CD14-positive monocyte (primary cell): ENCODE results near the gene BTBD7. TPM values are rescaled to one million over a fixed set of nuclear protein-coding genes. Genes with fewer than 3 reads are reported as not detected.

Experiments
- DNase-seq, 3 donors: peaks; one replicate each; pipeline ENCODE4 v3.0.0-alpha.2; 2011 to 2022
- H2AFZ ChIP-seq: 2 replicates; pipeline ENCODE4 v1.6.0; 2012; ENCODE audit warnings: mild to moderate bottlenecking, low read depth, low read length, inconsistent platforms; ENCODE audit not compliant: insufficient read depth, poor library complexity, severe bottlenecking
- H3K27ac ChIP-seq, 2 donors: 1 replicate in 1 of 2; 2 replicates in 1 of 2; pipeline ENCODE4 v1.5.1; 2012 to 2013; ENCODE audit warnings: low read length in 2 of 2, control low read depth in 1 of 2, inconsistent platforms in 1 of 2, low read depth in 1 of 2, mild to moderate bottlenecking in 1 of 2
- H3K27me3 ChIP-seq, 2 donors: one replicate each; pipeline versions ENCODE4 v1.6.0 to v1.6.1; 2011 to 2013; ENCODE audit warnings: low read length in 2 of 2; ENCODE audit not compliant: control insufficient read depth in 2 of 2, insufficient read depth in 2 of 2
- H3K36me3 ChIP-seq, 2 donors: replicated peaks in 1 of 2; 1 replicate in 1 of 2; 2 replicates in 1 of 2; pipeline versions ENCODE4 v1.5.1 to v1.6.1; 2012 to 2013; ENCODE audit warnings: low read length in 2 of 2, control low read depth in 1 of 2, inconsistent platforms in 1 of 2, mild to moderate bottlenecking in 1 of 2; ENCODE audit not compliant: insufficient read depth in 2 of 2, control insufficient read depth in 1 of 2
- H3K4me1 ChIP-seq, 2 donors: 1 replicate in 1 of 2; 2 replicates in 1 of 2; pipeline versions ENCODE4 v1.5.1 to v1.6.1; 2012 to 2013; ENCODE audit warnings: low read length in 2 of 2, control low read depth in 1 of 2, inconsistent platforms in 1 of 2, mild to moderate bottlenecking in 1 of 2, moderate library complexity in 1 of 2; ENCODE audit not compliant: insufficient read depth in 2 of 2, control insufficient read depth in 1 of 2
- H3K4me2 ChIP-seq: replicated peaks from 2 replicates; pipeline ENCODE3; 2012; ENCODE audit warnings: low read length, moderate library complexity, mild to moderate bottlenecking; ENCODE audit not compliant: poor library complexity, severe bottlenecking; ENCODE audit errors: extremely low read depth
- H3K4me3 ChIP-seq, 3 experiments: fragments of 200-600 bp in 1 of 3; sonication (generic) in 1 of 3; replicated peaks in 1 of 3; 1 replicate in 2 of 3; 2 replicates in 1 of 3; pipeline ENCODE4 v1.5.1; 2011 to 2013; ENCODE audit warnings: low read length in 3 of 3, mild to moderate bottlenecking in 3 of 3, control low read depth in 2 of 3, low read depth in 2 of 3, inconsistent platforms in 1 of 3, moderate library complexity in 1 of 3
- H3K79me2 ChIP-seq: 2 replicates; pipeline ENCODE4 v1.6.0; 2012; ENCODE audit warnings: mild to moderate bottlenecking, control low read depth, inconsistent platforms, low read length, moderate library complexity; ENCODE audit not compliant: insufficient read depth
- H3K9ac ChIP-seq: 2 replicates; pipeline ENCODE4 v1.6.0; 2017; ENCODE audit warnings: low read length, mild to moderate bottlenecking; ENCODE audit not compliant: insufficient read depth, poor library complexity, severe bottlenecking
- H3K9me3 ChIP-seq, 2 donors: replicated peaks in 1 of 2; 1 replicate in 1 of 2; 2 replicates in 1 of 2; pipeline versions ENCODE4 v1.5.1 to v1.6.1; 2012 to 2013; ENCODE audit warnings: low read length in 2 of 2, control low read depth in 1 of 2; ENCODE audit not compliant: control insufficient read depth in 1 of 2, insufficient read depth in 1 of 2
- H4K20me1 ChIP-seq: 2 replicates; pipeline ENCODE4 v1.6.0; 2012; ENCODE audit warnings: mild to moderate bottlenecking, low read length, control low read depth, moderate library complexity; ENCODE audit not compliant: insufficient read depth
- H3K27ac Mint-ChIP-seq, 7 donors: one replicate each; pipeline ENCODE4 v1.8.0; 2020; ENCODE audit warnings: mild to moderate bottlenecking in 7 of 7, mixed read lengths in 7 of 7, moderate library complexity in 6 of 7, inconsistent platforms in 2 of 7
- H3K27me3 Mint-ChIP-seq, 3 donors: one replicate each; pipeline ENCODE4 v1.8.0; 2021 to 2022; ENCODE audit warnings: low read depth in 3 of 3, mild to moderate bottlenecking in 3 of 3, mixed read lengths in 3 of 3, moderate library complexity in 3 of 3, inconsistent platforms in 1 of 3
- H3K36me3 Mint-ChIP-seq, 2 donors: one replicate each; pipeline ENCODE4 v1.8.0; 2020; ENCODE audit warnings: mixed read lengths in 2 of 2, inconsistent platforms in 1 of 2, mild to moderate bottlenecking in 1 of 2
- H3K4me1 Mint-ChIP-seq: one replicate; pipeline ENCODE4 v1.8.0; 2020; ENCODE audit warnings: mild to moderate bottlenecking, mixed read lengths
- H3K4me3 Mint-ChIP-seq, 2 donors: one replicate each; pipeline ENCODE4 v1.8.0; 2020; ENCODE audit warnings: mild to moderate bottlenecking in 2 of 2, mixed read lengths in 2 of 2, moderate library complexity in 1 of 2
- H3K9me3 Mint-ChIP-seq, 7 donors: one replicate each; pipeline ENCODE4 v1.8.0; 2020 to 2022; ENCODE audit warnings: mixed read lengths in 7 of 7, mild to moderate bottlenecking in 6 of 7, moderate library complexity in 6 of 7, inconsistent platforms in 2 of 7
- CTCF ChIP-seq: fragments of 200-600 bp; IDR thresholded peaks from one replicate; pipeline ENCODE4 v1.8.0; 2022; ENCODE audit warnings: antibody characterized with exemption, mild to moderate bottlenecking
- WGBS: methylation state at CpG from one replicate; pipeline ENCODE4 v1.1.5; 2013; ENCODE audit warnings: missing lambda C conversion rate; ENCODE audit not compliant: insufficient coverage; 5-methylcytosine and 5-hydroxymethylcytosine counted together
- intact Hi-C, 2 donors: fragments of 100-400 bp; cut with micrococcal nuclease; formaldehyde crosslinking; loops; one replicate each; pipeline versions ENCODE4 v1.15.0 to v1.15.1; 2023
- polyA plus RNA-seq, 3 donors: library from polyadenylated mRNA; depleted of rRNA in 1 of 3; unstranded in 2 of 3; stranded (reverse) in 1 of 3; fragments of 300-500 nt in 2 of 3; fragments of >200 nt in 1 of 3; fragmentation: Illumina TruSeq in 2 of 3; gene quantifications; 1 replicate in 2 of 3; 2 replicates in 1 of 3; pipeline ENCODE4 v1.2.3, GENCODE V29; 2012 to 2021

BTBD7 gene
- polyA plus RNA-seq, 3 donors: 8.3 to 8.6 (median 8.5) TPM

- Mint-ChIP-seq H3K36me3 (peaks cover 3 to 11% of the 10 kb centered on the region in 2 donors), H3K4me3 (no peak overlapping the region), H3K27ac (peak overlapping the region in 3 of 7 donors; percentile 26 to 69 (median 59)), H3K9me3 (no peaks in the 10 kb centered on the region), H3K4me1 (peaks cover 36% of the 10 kb centered on the region), H3K27me3 (no peaks in the 10 kb centered on the region)
- Histone ChIP-seq H4K20me1 (peaks cover 97% of the 10 kb centered on the region), H3K4me1 (peaks cover 10 to 17% of the 10 kb centered on the region in 2 donors), H3K27me3 (no peaks in the 10 kb centered on the region), H3K79me2 (peaks cover 76% of the 10 kb centered on the region), H3K9me3 (no peaks in the 10 kb centered on the region), H3K4me2 (no peak overlapping the region), H2AFZ (no peak overlapping the region), H3K9ac (no peak overlapping the region), H3K4me3 (no peak overlapping the region), H3K27ac (peak overlapping the region in 1 of 2 donors; percentile 22), H3K36me3 (peaks cover 0 to 4% of the 10 kb centered on the region in 2 donors)
- no peak for DNase-seq
- no peak for TF ChIP-seq CTCF
- WGBS: no CpG with 5 or more reads among the region's 6 CpGs
- intact Hi-C loops: no loop called here
Observed at GRCh38 chr14:93299866-93300265, 33.0 kb downstream of the BTBD7 start.

GRCh38 chr14:93299416-93299815 is 33.4 kb downstream of the BTBD7 start:
- no peak overlapping the region for H2AFZ ChIP-seq
- H3K27ac ChIP-seq: peak overlapping the region in 1 of 2 donors; percentile 22
- peak overlapping the region in 1 of 7 donors; percentile 75 for H3K27ac Mint-ChIP-seq
- H3K27me3 ChIP-seq: no peaks in the 10 kb centered on the region
- no peak for TF ChIP-seq CTCF
- no peak overlapping the region for H3K9ac ChIP-seq
- no peak overlapping the region for H3K4me3 ChIP-seq
- intact Hi-C loops: no loop called here
- H3K4me1 Mint-ChIP-seq: peaks cover 33% of the 10 kb centered on the region
- H3K9me3 ChIP-seq: no peaks in the 10 kb centered on the region
- H3K79me2 ChIP-seq: peaks cover 72% of the 10 kb centered on the region
- H3K4me3 Mint-ChIP-seq: no peak overlapping the region
- H3K9me3 Mint-ChIP-seq: no peaks in the 10 kb centered on the region
- H3K36me3 ChIP-seq: peaks cover 2 to 9% of the 10 kb centered on the region in 2 donors
- H4K20me1 ChIP-seq: peaks cover 97% of the 10 kb centered on the region
- no peaks in the 10 kb centered on the region for H3K27me3 Mint-ChIP-seq
- H3K36me3 Mint-ChIP-seq: peaks cover 7 to 15% of the 10 kb centered on the region in 2 donors
- WGBS: no CpG with 5 or more reads among the region's 3 CpGs
- H3K4me2 ChIP-seq: no peak overlapping the region
- H3K4me1 ChIP-seq: peaks cover 10 to 17% of the 10 kb centered on the region in 2 donors
- DNase-seq: no peak
